GM18505 (cell line): ENCODE measurements around the gene LRRC7.

Source experiments
- ATAC-seq: cut with Tn5 transposase; IDR thresholded peaks from one replicate; pipeline ENCODE4 v1.9.1; 2021; ENCODE audit not compliant: unreplicated experiment
- POLR2A ChIP-seq: IDR thresholded peaks from 4 replicates; pipeline ENCODE4 v1.6.1; 2011; ENCODE audit warnings: borderline replicate concordance; ENCODE audit not compliant: insufficient read depth, insufficient read length; ENCODE audit errors: extremely low read depth

Gene LRRC7

DNA sequence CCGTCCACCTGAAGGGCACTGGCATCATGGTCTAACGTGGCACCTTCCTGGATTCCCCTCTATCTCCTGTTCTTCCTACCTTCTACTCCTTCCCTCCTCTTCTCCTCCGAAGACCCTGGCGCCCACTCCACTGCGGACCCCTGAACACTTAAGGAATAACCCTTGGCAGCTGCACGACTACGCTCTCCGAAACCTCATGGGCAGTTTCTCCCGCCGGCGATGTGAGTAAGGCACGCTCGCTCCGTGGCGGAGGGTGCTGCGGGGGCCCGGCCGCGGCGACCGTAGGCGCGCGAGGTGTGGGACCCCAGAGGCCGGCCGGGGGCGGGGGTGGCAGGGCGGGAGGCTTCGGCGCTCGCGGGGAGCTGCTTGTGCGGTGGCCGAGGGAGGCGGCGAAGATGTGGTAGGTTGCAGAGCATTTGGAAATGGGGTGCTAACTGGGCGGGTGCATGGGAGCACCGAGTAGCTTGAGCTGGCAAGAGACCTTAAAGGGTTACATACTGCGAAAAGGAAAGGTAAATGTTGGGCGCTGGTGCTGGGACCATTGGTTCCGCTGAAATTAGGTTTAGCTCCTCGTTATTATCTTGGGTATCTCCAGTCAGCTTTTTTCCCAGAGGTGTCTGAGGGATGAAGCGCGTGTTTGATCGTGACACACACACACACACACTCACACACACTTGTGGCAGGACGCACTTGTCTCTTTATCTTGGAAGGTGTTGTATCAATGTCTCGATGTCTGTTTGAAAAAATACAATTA, 876 bp downstream of the LRRC7 start:
- ATAC-seq, result no peak
- no peak for TF ChIP-seq POLR2A

DNA sequence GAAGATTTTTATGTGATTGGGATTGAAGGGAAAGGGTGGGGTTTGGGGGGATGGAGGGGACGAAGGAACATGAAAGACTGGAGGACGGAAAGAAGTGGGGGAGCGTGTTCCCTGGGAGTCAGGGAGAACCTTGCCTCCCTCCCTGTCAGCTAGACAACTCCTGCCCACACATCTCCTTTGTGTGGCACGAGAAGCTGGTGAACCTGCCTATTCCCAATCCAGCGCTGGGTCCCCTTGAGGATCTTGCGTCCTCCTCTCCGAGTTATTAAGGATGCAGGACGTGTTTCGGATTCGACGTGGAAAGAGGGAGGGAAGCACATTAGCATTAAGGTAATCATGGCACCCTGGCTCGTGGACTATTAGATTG, 1.4 kb downstream of the LRRC7 start:
- no peak for ATAC-seq
- no peak for TF ChIP-seq POLR2A

DNA sequence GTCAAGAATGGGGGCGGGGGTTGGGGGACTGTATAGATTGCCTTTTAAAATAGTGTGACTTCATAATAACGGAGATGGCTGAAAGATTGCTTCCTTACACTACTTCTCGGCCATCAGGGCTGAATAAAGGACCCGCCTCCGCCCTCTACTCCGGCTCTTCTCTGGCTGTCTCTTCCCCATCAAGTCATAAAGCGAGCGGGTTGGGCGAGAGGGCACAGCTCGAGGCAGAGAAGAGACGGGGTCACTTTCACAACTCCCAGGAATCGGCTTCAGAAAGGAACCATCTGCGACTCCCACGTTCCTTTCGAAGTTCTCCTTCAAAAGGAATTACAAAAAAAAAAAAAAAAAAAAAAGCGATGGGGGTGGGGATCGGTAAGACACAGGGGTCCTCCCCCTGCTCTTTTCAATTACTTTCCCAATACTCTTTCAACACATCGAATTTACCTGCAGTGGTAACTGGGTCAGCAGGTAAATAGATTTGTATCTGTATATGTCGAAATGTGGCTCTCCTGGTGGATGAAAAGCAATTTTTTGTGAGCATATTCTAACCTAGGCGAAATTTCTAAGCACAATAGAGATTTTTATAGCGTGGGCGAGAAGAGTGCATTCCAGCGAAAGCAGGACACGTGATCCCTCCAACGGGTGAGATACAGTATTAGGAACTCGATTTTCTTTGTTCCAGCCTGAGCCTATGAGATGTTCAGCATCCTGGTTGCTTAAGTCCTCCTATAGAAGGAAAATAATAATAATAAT, 2.0 kb downstream of the LRRC7 start:
- no peak for ATAC-seq
- TF ChIP-seq POLR2A, result no peak

DNA sequence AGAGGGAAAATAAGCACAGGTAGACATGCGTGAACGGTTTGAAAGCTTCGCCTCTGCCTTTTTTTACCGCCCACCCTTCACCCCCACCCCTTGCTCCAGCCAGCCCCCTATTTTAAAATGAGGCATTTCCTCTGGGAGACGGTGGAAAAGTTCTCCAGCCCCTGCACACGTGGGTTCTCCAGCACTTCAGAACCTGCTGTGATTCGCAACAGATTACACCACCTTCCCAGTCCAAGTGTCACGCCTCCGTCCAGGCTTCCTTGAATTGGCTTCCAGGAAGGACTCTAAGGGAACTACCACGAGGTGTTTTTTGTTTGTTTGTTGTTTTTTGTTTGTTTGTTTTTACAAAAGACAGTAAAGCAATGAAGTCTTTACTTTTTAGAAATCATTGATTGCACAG, 2.6 kb downstream of the LRRC7 start:
- no peak for TF ChIP-seq POLR2A
- no peak for ATAC-seq

DNA sequence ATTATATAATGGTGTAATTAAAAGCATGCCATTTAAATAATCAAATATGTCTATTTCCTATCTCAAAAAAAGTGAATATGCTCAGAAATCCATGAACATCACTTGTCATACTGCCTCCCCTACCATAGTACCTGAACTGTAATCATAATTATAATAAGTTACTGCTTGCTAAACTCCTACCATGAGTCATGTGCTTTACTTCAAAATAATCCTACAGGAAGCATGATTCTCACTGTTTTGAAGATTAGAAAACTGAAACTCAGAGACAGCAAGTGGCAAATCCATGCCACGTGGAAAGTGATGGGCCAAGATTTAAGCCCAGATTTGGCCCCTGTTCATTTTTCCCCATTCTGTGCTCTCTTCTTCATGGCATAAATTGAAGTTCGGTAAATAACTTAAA, 5.2 kb downstream of the LRRC7 start:
- ATAC-seq, result no peak
- no peak for TF ChIP-seq POLR2A

DNA sequence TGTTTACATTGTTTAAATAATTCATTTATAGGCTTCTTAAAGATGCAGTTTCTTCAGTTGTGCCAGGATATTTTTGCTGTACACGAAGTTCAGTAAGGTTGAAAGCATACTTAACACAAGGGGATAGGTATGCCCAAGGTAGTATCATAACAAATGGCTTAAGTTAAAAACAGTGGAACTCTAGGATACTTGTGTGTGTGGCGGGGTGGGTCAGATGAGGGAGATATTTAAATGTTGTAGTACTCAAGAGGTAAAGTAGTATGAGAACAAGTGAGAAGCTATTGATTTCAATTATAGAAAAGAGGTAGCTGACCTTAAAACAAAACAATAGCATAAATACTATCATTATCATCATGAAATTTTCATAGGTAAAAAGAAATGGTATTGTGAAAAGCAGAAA, 6.2 kb downstream of the LRRC7 start:
- ATAC-seq, result no peak
- no peak for TF ChIP-seq POLR2A

DNA sequence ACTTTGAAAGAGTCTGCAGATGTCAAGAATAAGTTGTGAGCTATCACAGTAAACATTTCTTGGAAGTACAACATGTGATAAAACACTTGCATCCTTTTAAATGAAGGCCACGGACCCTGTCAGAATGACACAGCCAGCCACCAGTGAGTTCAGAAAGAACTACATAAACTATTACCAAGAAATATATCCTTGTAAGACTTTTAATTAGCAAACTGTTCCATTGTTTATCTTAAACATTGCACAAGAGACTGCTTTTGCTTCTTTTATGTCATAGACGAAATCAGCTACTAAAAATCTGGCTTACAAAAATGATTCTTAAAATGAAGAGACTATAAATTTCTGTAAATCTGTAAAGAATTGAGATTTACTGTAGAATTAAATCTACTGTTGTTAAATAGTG, 17.9 kb downstream of the LRRC7 start:
- ATAC-seq, result no peak
- no peak for TF ChIP-seq POLR2A

DNA sequence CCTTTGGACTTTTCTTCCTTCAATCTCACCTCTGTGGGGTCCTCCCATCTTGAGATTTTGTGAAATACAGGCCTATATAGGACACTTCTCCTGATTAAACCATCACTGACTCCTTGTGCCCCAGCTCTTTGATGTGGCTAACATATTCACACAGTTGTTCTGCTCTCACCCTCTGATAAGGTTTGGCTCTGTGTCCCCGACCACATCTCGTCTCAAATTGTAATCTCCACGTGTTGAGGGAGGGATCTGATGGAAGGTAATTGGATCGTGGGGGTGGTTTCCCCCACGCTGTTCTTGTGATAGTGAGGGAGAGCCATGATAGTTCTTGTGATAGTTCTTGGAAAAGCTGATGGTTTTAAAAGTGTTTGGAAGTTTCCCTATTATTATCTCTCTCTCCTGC, 19.7 kb downstream of the LRRC7 start:
- no peak for ATAC-seq
- TF ChIP-seq POLR2A, result no peak

DNA sequence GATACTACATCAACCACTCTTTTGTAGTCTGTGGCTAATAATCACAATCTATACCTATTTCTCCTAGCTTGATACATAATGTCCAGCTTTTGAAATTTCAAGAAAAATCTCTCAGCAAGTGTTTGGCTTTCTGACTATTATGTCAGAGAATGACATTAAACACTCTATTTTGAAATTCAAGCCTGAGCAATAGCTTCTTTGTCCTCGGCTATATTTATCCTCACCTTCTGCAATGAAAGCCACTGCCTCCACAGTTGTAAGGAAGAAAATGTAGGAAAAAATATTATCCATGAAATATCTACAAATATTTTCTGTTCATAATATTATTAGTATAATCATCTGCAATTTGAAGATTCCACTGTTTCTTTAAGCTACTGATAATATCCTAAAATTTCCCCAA, 22.1 kb downstream of the LRRC7 start:
- TF ChIP-seq POLR2A, result no peak
- no peak for ATAC-seq

DNA sequence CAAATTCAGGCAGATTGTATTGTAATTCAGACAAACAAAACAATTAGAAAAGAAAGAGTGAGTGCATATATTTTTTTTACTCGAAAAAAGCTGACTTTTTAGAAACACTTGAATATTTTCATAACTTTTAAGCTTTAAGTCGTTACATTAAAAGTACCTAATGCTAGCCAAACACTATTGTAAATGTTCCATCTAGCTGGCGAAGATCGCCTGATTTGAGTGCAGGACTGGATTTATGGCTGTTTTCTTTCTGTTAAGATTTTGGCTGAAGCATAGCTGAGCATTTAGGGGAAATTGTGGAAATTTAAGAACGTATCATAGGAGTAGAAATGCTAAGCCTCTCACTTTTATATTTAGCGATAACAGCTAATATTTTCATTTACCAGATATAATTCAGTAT, 24.6 kb downstream of the LRRC7 start:
- no peak for ATAC-seq
- no peak for TF ChIP-seq POLR2A

DNA sequence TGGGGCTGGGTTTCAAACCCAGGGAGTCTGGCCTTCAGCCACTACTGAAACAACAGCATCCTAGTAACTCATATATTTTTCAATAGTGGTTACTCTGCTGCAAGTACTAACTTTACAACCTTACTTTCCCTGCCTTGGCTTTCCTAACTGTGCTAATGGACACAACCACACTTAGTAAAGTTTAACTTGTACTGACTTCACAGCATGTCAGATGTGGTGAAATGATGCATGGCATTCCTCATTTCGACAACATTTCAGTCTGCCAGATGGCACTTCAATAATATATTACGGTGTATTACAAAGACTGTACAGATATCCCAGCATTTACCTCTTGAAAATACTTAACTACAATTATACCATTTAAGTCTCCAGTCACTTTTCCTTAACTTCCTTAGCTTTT, 27.8 kb downstream of the LRRC7 start:
- TF ChIP-seq POLR2A, result no peak

DNA sequence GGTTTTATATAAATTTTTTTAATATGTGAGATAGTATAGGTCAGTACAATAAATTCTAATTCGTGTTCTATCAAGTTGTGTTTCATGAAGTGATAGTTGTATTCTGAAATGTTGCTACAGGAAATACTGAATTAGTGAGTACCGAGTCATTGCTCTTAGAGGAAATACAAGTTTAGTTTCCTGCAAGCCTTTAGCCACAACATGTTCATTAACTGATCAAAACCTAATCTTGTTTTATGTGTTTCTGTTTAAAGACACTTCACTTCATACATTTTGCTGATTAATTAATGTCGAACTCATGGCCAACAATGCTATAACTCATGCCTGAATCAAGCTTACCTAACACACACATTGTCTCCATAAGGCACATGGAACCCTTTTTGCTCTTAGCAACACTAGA, 43.6 kb downstream of the LRRC7 start:
- no peak for TF ChIP-seq POLR2A
- ATAC-seq, result no peak

More for the DNA sequence above, 27.8 kb downstream of the LRRC7 start:
- ATAC-seq, result no peak

DNA sequence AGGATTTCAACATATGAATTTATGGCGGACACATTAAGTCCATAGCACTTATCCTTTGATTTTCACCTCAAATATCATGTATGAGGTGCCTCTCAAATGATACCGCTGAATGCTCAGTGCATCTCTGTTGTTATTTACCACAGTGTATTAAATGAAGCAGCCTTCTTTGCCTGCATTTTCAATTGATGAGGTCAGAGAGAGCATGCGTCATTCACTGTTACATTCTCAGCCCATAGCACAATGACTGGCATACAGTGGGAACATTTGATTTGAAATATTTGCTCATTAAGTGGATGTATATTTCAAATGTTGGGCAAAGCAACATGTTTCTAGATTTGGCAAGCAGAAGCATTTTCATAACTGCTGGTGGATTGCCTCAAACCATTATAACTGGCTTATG, 45.7 kb downstream of the LRRC7 start:
- no peak for TF ChIP-seq POLR2A
- no peak for ATAC-seq

DNA sequence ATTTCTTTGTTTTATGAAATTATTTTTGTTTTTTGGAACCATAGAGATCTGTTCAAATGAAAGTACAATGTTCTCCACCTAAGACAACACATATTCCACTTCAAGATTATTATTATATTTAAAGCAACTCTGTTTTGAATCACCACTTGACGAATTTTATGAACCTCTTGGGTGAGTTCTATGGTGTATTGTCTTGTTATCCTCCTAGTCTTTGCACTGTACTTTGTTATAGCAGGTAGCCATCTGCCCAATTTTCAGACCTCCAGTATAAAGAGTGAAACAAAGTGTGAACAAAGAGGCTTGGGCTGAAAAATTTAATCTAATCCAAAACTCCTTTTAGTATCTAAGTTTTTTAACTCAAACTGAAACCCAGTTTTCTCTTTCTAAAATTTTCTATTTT, 71.0 kb downstream of the LRRC7 start:
- no peak for ATAC-seq
- TF ChIP-seq POLR2A, result no peak
